ENCODE measurements around the gene MPLKIP. TPM values are rescaled to one million over a fixed set of nuclear protein-coding genes. Genes with fewer than 3 reads are reported as not detected.
"Not testable (repeated sequence)": the region's sequence is repeated elsewhere in the genome, so short reads cannot be mapped to it uniquely, and the experiment has no call there.

Gene MPLKIP
- total RNA-seq, 1 experiment from 2014 or later = 43.2 TPM

GRCh38 chr7:40141916-40142315 lies 7.5 kb upstream of the MPLKIP start:
- not testable (repeated sequence) for H3K4me2 ChIP-seq (ENCODE audit: insufficient read depth, insufficient read length, low read length); H2BK5ac ChIP-seq (ENCODE audit: insufficient read length, low read length); H3K23me2 ChIP-seq (ENCODE audit: insufficient read length, low read depth, low read length, poor library complexity, severe bottlenecking); H4K20me1 ChIP-seq (ENCODE audit: control insufficient read depth, insufficient read depth, insufficient read length); H2AK5ac ChIP-seq (ENCODE audit: insufficient read length, low read length); H3K4me1 ChIP-seq (ENCODE audit: insufficient read depth, low read length); H2BK20ac ChIP-seq (ENCODE audit: low read depth, low read length, poor library complexity, severe bottlenecking); H3K79me2 ChIP-seq (ENCODE audit: insufficient read depth, low read length); H3K4me1 Mint-ChIP-seq; H2BK120ac ChIP-seq (ENCODE audit: low read depth, low read length, poor library complexity, severe bottlenecking); H2BK12ac ChIP-seq (ENCODE audit: insufficient read length, low read depth, low read length); H3K23ac ChIP-seq (ENCODE audit: insufficient read length, low read depth, low read length); H3K4me3 Mint-ChIP-seq; H3K27ac Mint-ChIP-seq; H3K9ac ChIP-seq (ENCODE audit: extremely low read depth, insufficient read length, low read length); H4K5ac ChIP-seq (ENCODE audit: insufficient read length, low read depth, low read length); H3K27ac ChIP-seq (ENCODE audit: insufficient read length, low read depth, low read length); H4K8ac ChIP-seq (replicated peaks; ENCODE audit: insufficient read length, low read depth, low read length); H3K4ac ChIP-seq (ENCODE audit: low read depth, low read length); H3K27me3 ChIP-seq (ENCODE audit: insufficient read depth, low read length); H3K9me3 ChIP-seq (ENCODE audit: control insufficient read depth, low read depth, low read length); H3K56ac ChIP-seq (ENCODE audit: insufficient read length, low read depth, low read length); H3T11ph ChIP-seq (ENCODE audit: low read length); H2AFZ ChIP-seq (ENCODE audit: low read length); H4K91ac ChIP-seq (ENCODE audit: insufficient read length, low read depth, low read length); H3K79me1 ChIP-seq (ENCODE audit: insufficient read depth, low read depth, low read length, poor library complexity, severe bottlenecking); DNase-seq; H3K14ac ChIP-seq (ENCODE audit: insufficient read depth, low read length); H3K18ac ChIP-seq (ENCODE audit: insufficient read length, low read depth, low read length); H2BK15ac ChIP-seq (ENCODE audit: low read depth, low read length); H3K27me3 Mint-ChIP-seq (ENCODE audit: low read depth)
- WGBS (ENCODE audit: extremely low coverage, insufficient read length, low lambda C conversion rate) = no CpG with 5 or more reads among the region's 5 CpGs
- Mint-ChIP-seq H3K9me3 (peaks cover 13 to 14% of the 10 kb centered on the region in 2 experiments), H3K36me3 (ENCODE audit: insufficient read depth in 1 of 3, low read depth in 3 of 3) (peaks cover 15 to 20% (median 17%) of the 10 kb centered on the region in 3 experiments)

GRCh38 chr7:40139891-40140290 lies 5.5 kb upstream of the MPLKIP start:
- not testable (repeated sequence) for H3K56ac ChIP-seq (ENCODE audit: insufficient read length, low read depth, low read length); H3K4me2 ChIP-seq (ENCODE audit: insufficient read depth, insufficient read length, low read length); H3K79me1 ChIP-seq (ENCODE audit: insufficient read depth, low read depth, low read length, poor library complexity, severe bottlenecking); DNase-seq; H3K9ac ChIP-seq (ENCODE audit: extremely low read depth, insufficient read length, low read length); H3K14ac ChIP-seq (ENCODE audit: insufficient read depth, low read length); H4K91ac ChIP-seq (ENCODE audit: insufficient read length, low read depth, low read length); H2BK5ac ChIP-seq (ENCODE audit: insufficient read length, low read length); H3K4me3 Mint-ChIP-seq; H2BK120ac ChIP-seq (ENCODE audit: low read depth, low read length, poor library complexity, severe bottlenecking); H3K9me3 Mint-ChIP-seq; H3K27me3 ChIP-seq (ENCODE audit: insufficient read depth, low read length); H3K23me2 ChIP-seq (ENCODE audit: insufficient read length, low read depth, low read length, poor library complexity, severe bottlenecking); H2BK15ac ChIP-seq (ENCODE audit: low read depth, low read length); H3K36me3 Mint-ChIP-seq (ENCODE audit: insufficient read depth in 1 of 3, low read depth in 3 of 3); H3K18ac ChIP-seq (ENCODE audit: insufficient read length, low read depth, low read length); H3K4me1 ChIP-seq (ENCODE audit: insufficient read depth, low read length); H3K4ac ChIP-seq (ENCODE audit: low read depth, low read length); H4K20me1 ChIP-seq (ENCODE audit: control insufficient read depth, insufficient read depth, insufficient read length); H2BK20ac ChIP-seq (ENCODE audit: low read depth, low read length, poor library complexity, severe bottlenecking); H3K9me3 ChIP-seq (ENCODE audit: control insufficient read depth, low read depth, low read length); H3K4me1 Mint-ChIP-seq; H3K23ac ChIP-seq (ENCODE audit: insufficient read length, low read depth, low read length); H2AFZ ChIP-seq (ENCODE audit: low read length); H4K8ac ChIP-seq (replicated peaks; ENCODE audit: insufficient read length, low read depth, low read length); H2AK5ac ChIP-seq (ENCODE audit: insufficient read length, low read length); H3K79me2 ChIP-seq (ENCODE audit: insufficient read depth, low read length); H3K27ac ChIP-seq (ENCODE audit: insufficient read length, low read depth, low read length); H3T11ph ChIP-seq (ENCODE audit: low read length); H2BK12ac ChIP-seq (ENCODE audit: insufficient read length, low read depth, low read length); H4K5ac ChIP-seq (ENCODE audit: insufficient read length, low read depth, low read length)
- no CpG with 5 or more reads among the region's 13 CpGs for WGBS (ENCODE audit: extremely low coverage, insufficient read length, low lambda C conversion rate)
- Mint-ChIP-seq H3K27me3 (ENCODE audit: low read depth) (peaks cover 16% of the 10 kb centered on the region), H3K27ac (peak overlapping the region in 1 of 3 experiments; percentile 22; a peak in 1 of 7 replicates)
